Neural cell (in vitro differentiated cells): ENCODE results near the gene SYP. TPM values are rescaled to one million over a fixed set of nuclear protein-coding genes. Genes with fewer than 3 reads are reported as not detected.

ENCODE experiments used
- H2AFZ ChIP-seq: fragments of 200-600, 300-800 bp; sonication (generic), shearing (Covaris generic); 2 replicates; pipeline ENCODE4 v1.6.0; 2014; ENCODE audit warnings: low read depth, mild to moderate bottlenecking, antibody characterized with exemption, low read length, moderate library complexity
- H3F3A ChIP-seq: fragments of 200-600 bp; shearing (Covaris generic); 2 replicates; pipeline ENCODE4 v1.6.1; 2016; ENCODE audit warnings: mild to moderate bottlenecking, moderate library complexity, mixed read lengths, antibody characterized with exemption, low read length; ENCODE audit not compliant: insufficient read depth, poor library complexity, severe bottlenecking
- H3K27ac ChIP-seq: fragments of 200-600, 300-800 bp; sonication (generic), shearing (Covaris generic); 2 replicates; pipeline ENCODE4 v1.5.1; 2014; ENCODE audit warnings: mild to moderate bottlenecking, low read length, moderate library complexity
- H3K27me3 ChIP-seq: fragments of 300-800, 200-600 bp; sonication (generic), shearing (Covaris generic); 2 replicates; pipeline ENCODE4 v1.6.0; 2014; ENCODE audit warnings: mild to moderate bottlenecking, low read depth, low read length, moderate library complexity; ENCODE audit not compliant: insufficient read depth
- H3K36me3 ChIP-seq: fragments of 300-800, 200-600 bp; sonication (generic), shearing (Covaris generic); 2 replicates; pipeline ENCODE4 v1.5.1; 2014; ENCODE audit warnings: mild to moderate bottlenecking, antibody characterized with exemption, low read length, moderate library complexity; ENCODE audit not compliant: insufficient read depth
- H3K4me2 ChIP-seq: fragments of 300-800, 200-600 bp; sonication (generic), shearing (Covaris generic); 2 replicates; pipeline ENCODE4 v1.6.0; 2014; ENCODE audit warnings: mild to moderate bottlenecking, low read length
- H3K4me3 ChIP-seq: fragments of 300-800, 200-600 bp; sonication (generic), shearing (Covaris generic); 2 replicates; pipeline ENCODE4 v1.5.1; 2014; ENCODE audit warnings: mild to moderate bottlenecking, low read length, moderate library complexity
- H3K79me2 ChIP-seq: fragments of 200-600 bp; shearing (Covaris generic); replicated peaks from 2 replicates; pipeline ENCODE4 v1.6.0; 2014; ENCODE audit warnings: mild to moderate bottlenecking, low read length, moderate library complexity; ENCODE audit not compliant: insufficient read depth
- H3K9ac ChIP-seq: fragments of 300-800, 200-600 bp; sonication (generic), shearing (Covaris generic); 2 replicates; pipeline ENCODE4 v1.6.1; 2016; ENCODE audit warnings: mild to moderate bottlenecking, low read length, mixed read lengths
- H3K9me2 ChIP-seq: fragments of 200-600 bp; shearing (Covaris generic); 2 replicates; pipeline ENCODE4 v1.6.1; 2016; ENCODE audit warnings: mild to moderate bottlenecking, low read length, mixed read lengths; ENCODE audit not compliant: insufficient read depth
- H3K9me3 ChIP-seq: fragments of 200-600, 300-800 bp; sonication (generic), shearing (Covaris generic); 2 replicates; pipeline ENCODE4 v1.6.1; 2016; ENCODE audit warnings: mild to moderate bottlenecking, mixed run types, low read length, moderate library complexity, mixed read lengths
- H4K20me1 ChIP-seq: fragments of 200-600 bp; shearing (Covaris generic); 2 replicates; pipeline ENCODE4 v1.6.1; 2016; ENCODE audit warnings: mild to moderate bottlenecking, mixed run types; ENCODE audit not compliant: insufficient read depth
- EP300 ChIP-seq: fragments of 450-650 bp; conservative IDR thresholded peaks from 2 replicates; pipeline ENCODE4 v1.6.1; 2014; ENCODE audit warnings: antibody characterized with exemption, mild to moderate bottlenecking, moderate library complexity; ENCODE audit not compliant: poor library complexity, severe bottlenecking
- EZH2 ChIP-seq: fragments of 200-600, 300-800 bp; shearing (Covaris generic), sonication (generic); IDR thresholded peaks from 2 replicates; pipeline ENCODE4 v1.6.1; 2014; ENCODE audit warnings: antibody characterized with exemption, low read length, borderline replicate concordance, mild to moderate bottlenecking; ENCODE audit not compliant: insufficient read depth, poor library complexity, severe bottlenecking
- MXI1 ChIP-seq: fragments of 450-650 bp; conservative IDR thresholded peaks from 2 replicates; pipeline ENCODE4 v1.6.1; 2014; ENCODE audit warnings: antibody characterized with exemption, mild to moderate bottlenecking; ENCODE audit not compliant: poor library complexity, severe bottlenecking
- POLR2AphosphoS5 ChIP-seq: IDR thresholded peaks from 2 replicates; pipeline ENCODE4 v1.6.1; 2012
- RAD21 ChIP-seq: fragments of 450-650 bp; conservative IDR thresholded peaks from 2 replicates; pipeline ENCODE4 v1.6.1; 2014; ENCODE audit warnings: antibody characterized with exemption, mild to moderate bottlenecking, moderate library complexity
- SMC3 ChIP-seq: fragments of 450-650 bp; conservative IDR thresholded peaks from 2 replicates; pipeline ENCODE4 v1.6.1; 2014; ENCODE audit warnings: antibody characterized with exemption, mild to moderate bottlenecking, moderate library complexity; ENCODE audit not compliant: poor library complexity
- TAF1 ChIP-seq: IDR thresholded peaks from 2 replicates; pipeline ENCODE4 v1.6.1; 2012; ENCODE audit warnings: low read depth
- polyA minus RNA-seq: library from RNA; depleted of rRNA, polyadenylated mRNA; stranded (reverse); fragments of >200 nt; gene quantifications from 2 replicates; pipeline ENCODE4 v1.2.3, GENCODE V29; 2014
- polyA plus RNA-seq: library from polyadenylated mRNA; depleted of rRNA; stranded (reverse); fragments of >200 nt; gene quantifications from 2 replicates; pipeline ENCODE4 v1.2.3, GENCODE V29; 2014
- TF ChIP-seq, protein P1 (sequence below): IDR thresholded peaks from 2 replicates; pipeline ENCODE4 v1.6.1; 2012; ENCODE audit warnings: borderline replicate concordance
- TF ChIP-seq, protein P2 (sequence below): fragments of 450-650 bp; IDR thresholded peaks from 2 replicates; pipeline ENCODE4 v1.5.1; 2014; ENCODE audit warnings: antibody characterized with exemption, mild to moderate bottlenecking, moderate library complexity; ENCODE audit not compliant: poor library complexity, severe bottlenecking

SYP gene
- polyA plus RNA-seq (240 and 281 TPM in 2 replicates), polyA minus RNA-seq (149 and 163 TPM in 2 replicates)

DNA sequence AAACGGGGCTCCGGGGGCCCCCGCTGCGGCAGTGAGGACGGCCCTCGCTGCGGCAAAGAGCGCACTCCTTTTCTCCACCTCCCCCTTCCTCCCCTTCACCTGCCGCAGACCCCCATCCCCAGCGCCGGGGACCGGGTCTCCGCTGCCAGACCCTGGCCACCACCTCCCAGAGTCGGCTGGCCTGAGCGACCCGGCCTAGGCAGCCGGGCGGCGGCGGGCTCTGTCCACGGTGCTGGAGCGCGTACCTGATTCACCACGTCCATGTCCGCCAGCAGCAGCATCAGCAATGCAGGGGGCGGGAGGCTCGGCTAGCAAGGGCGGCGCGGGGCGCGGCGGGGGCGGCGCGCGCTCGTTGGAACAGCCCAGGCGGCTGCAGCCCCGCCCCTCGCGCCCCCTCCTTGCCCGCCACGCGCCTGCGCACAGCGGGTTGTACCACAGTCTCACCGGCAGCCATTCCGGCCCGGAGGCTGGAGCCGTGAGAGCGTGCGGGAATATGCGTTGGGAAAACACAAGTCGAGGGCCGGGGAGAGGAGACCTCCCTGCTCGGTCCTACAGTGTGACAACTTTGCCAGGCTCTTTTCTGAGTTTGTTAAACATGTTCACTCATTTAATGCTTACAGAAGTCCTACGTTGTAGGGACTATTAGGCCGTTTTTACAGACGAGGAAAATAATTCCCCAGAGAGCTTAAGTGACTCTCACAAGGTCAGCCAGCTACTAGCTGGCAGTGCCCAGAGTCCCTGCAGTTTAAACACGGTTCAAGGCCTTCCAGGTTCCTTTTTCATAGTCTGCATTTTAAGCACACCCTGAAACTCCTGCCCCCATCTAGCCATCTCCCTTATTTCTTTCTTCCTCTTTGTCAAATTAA lies at the start of gene SYP:
SYP (minus strand) TSS at position 288 of the 866 bp plus-strand sequence; CDS start at position 281, 7 bp downstream.
- no peaks in the 10 kb centered on the region for H3K27me3 ChIP-seq
- H3K4me2 ChIP-seq, result peak within 1 kb of the TSS; percentile 76
- no peaks in the 10 kb centered on the region for H3K9me2 ChIP-seq
- H3K4me3 ChIP-seq, result peak within 1 kb of the TSS; percentile 81
- TF ChIP-seq SMC3 (no peak), EP300 (peak; percentile 99), RAD21 (peak; percentile 38), POLR2AphosphoS5 (peak; percentile 97), EZH2 (no peak), TAF1 (peak; percentile 83), MXI1 (peak; percentile 60)
- TF ChIP-seq, protein P1, sequence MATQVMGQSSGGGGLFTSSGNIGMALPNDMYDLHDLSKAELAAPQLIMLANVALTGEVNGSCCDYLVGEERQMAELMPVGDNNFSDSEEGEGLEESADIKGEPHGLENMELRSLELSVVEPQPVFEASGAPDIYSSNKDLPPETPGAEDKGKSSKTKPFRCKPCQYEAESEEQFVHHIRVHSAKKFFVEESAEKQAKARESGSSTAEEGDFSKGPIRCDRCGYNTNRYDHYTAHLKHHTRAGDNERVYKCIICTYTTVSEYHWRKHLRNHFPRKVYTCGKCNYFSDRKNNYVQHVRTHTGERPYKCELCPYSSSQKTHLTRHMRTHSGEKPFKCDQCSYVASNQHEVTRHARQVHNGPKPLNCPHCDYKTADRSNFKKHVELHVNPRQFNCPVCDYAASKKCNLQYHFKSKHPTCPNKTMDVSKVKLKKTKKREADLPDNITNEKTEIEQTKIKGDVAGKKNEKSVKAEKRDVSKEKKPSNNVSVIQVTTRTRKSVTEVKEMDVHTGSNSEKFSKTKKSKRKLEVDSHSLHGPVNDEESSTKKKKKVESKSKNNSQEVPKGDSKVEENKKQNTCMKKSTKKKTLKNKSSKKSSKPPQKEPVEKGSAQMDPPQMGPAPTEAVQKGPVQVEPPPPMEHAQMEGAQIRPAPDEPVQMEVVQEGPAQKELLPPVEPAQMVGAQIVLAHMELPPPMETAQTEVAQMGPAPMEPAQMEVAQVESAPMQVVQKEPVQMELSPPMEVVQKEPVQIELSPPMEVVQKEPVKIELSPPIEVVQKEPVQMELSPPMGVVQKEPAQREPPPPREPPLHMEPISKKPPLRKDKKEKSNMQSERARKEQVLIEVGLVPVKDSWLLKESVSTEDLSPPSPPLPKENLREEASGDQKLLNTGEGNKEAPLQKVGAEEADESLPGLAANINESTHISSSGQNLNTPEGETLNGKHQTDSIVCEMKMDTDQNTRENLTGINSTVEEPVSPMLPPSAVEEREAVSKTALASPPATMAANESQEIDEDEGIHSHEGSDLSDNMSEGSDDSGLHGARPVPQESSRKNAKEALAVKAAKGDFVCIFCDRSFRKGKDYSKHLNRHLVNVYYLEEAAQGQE, result peak; percentile 91
- TF ChIP-seq, protein P2, sequence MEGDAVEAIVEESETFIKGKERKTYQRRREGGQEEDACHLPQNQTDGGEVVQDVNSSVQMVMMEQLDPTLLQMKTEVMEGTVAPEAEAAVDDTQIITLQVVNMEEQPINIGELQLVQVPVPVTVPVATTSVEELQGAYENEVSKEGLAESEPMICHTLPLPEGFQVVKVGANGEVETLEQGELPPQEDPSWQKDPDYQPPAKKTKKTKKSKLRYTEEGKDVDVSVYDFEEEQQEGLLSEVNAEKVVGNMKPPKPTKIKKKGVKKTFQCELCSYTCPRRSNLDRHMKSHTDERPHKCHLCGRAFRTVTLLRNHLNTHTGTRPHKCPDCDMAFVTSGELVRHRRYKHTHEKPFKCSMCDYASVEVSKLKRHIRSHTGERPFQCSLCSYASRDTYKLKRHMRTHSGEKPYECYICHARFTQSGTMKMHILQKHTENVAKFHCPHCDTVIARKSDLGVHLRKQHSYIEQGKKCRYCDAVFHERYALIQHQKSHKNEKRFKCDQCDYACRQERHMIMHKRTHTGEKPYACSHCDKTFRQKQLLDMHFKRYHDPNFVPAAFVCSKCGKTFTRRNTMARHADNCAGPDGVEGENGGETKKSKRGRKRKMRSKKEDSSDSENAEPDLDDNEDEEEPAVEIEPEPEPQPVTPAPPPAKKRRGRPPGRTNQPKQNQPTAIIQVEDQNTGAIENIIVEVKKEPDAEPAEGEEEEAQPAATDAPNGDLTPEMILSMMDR, result no peak
- H3K36me3 ChIP-seq, result no peaks in the 10 kb centered on the region
- H3K9me3 ChIP-seq, result no peaks in the 10 kb centered on the region
- H4K20me1 ChIP-seq, result no peaks in the 10 kb centered on the region
- no peaks in the 10 kb centered on the region for H3F3A ChIP-seq
- peak within 1 kb of the TSS; percentile 56 for H2AFZ ChIP-seq
- peaks cover 9% of the 10 kb centered on the region for H3K79me2 ChIP-seq
- H3K27ac ChIP-seq, result peak within 1 kb of the TSS; percentile 85
- H3K9ac ChIP-seq, result peak within 1 kb of the TSS; percentile 93

DNA sequence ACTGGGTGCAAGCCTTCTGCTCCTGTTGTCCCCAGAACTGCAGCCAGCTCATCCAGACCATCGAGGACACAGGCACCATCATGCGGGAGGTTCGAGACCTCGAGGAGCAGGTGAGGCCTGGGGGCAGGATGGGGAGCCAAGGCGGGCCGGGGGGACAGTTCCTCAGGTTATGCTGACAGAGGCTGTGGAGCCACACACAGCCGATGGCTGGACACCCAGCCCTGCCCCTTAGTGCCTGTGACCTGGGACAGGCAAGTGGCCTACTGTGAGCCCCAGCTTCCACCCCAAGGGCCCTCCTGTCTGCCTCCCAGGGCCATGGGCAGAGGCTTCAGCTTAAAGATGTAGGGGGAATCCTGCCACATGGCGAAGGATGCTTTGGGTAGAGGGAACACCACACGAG lies 49.6 kb upstream of the SYP start:
- Histone ChIP-seq H3K9me3 (no peaks in the 10 kb centered on the region), H3K36me3 (no peaks in the 10 kb centered on the region), H3K4me2 (no peak overlapping the region), H3K27me3 (no peaks in the 10 kb centered on the region), H3K9me2 (no peaks in the 10 kb centered on the region), H3K79me2 (no peaks in the 10 kb centered on the region), H3K27ac (no peak overlapping the region), H3K4me3 (no peak overlapping the region), H3K9ac (no peak overlapping the region), H4K20me1 (no peaks in the 10 kb centered on the region), H3F3A (no peaks in the 10 kb centered on the region), H2AFZ (no peak overlapping the region)
- TF ChIP-seq MXI1 (no peak), EP300 (no peak), EZH2 (no peak), TAF1 (no peak)
